ENCODE data around the gene TBC1D9. TPM values are rescaled to one million over a fixed set of nuclear protein-coding genes. Genes with fewer than 3 reads are reported as not detected.

Gene TBC1D9
- total RNA-seq, 4 donors from 2014 or later: 13.3 to 17.5 (median 15.2) TPM

DNA sequence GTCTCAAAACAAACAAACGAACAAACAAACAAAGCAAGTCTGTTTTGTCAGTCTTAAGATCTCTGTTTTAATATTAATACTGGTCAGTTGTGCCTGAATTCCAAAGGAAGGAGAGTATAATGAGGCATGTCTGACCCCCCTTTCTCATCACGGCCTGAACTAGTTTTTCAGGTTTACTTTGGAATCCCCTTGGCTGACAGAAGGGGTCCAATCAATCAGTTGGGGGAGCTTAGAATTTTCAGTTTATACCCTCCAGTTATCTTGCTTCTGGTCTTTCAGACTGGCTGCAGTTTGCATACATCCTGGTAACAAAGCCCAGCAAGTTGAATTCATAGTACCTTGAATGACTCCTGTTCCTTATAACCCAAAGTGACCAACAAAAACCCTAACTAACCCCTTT, 41.1 kb downstream of the TBC1D9 start:
- 75 to 79% methylated on average over 2 of the region's 2 CpGs for WGBS, 2 donors
- intact Hi-C loops (cut with DNase I): no loop called here
- no peaks in the 10 kb centered on the region for H3K36me3 ChIP-seq
- no peak overlapping the region for H3K4me3 ChIP-seq (replicated peaks in 1 of 3)
- H3K27me3 ChIP-seq: no peaks in the 10 kb centered on the region
- DNase-seq: no peak
- no peaks in the 10 kb centered on the region for H3K9me3 ChIP-seq
- TF ChIP-seq POLR2A (IDR thresholded peaks at IDR 0.05): no peak
- TF ChIP-seq, protein P1, sequence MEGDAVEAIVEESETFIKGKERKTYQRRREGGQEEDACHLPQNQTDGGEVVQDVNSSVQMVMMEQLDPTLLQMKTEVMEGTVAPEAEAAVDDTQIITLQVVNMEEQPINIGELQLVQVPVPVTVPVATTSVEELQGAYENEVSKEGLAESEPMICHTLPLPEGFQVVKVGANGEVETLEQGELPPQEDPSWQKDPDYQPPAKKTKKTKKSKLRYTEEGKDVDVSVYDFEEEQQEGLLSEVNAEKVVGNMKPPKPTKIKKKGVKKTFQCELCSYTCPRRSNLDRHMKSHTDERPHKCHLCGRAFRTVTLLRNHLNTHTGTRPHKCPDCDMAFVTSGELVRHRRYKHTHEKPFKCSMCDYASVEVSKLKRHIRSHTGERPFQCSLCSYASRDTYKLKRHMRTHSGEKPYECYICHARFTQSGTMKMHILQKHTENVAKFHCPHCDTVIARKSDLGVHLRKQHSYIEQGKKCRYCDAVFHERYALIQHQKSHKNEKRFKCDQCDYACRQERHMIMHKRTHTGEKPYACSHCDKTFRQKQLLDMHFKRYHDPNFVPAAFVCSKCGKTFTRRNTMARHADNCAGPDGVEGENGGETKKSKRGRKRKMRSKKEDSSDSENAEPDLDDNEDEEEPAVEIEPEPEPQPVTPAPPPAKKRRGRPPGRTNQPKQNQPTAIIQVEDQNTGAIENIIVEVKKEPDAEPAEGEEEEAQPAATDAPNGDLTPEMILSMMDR (IDR thresholded peaks at IDR 0.05): no peak
- H3K27ac ChIP-seq: no peak overlapping the region
- H3K4me1 ChIP-seq: peaks cover 0 to 6% of the 10 kb centered on the region in 2 donors

DNA sequence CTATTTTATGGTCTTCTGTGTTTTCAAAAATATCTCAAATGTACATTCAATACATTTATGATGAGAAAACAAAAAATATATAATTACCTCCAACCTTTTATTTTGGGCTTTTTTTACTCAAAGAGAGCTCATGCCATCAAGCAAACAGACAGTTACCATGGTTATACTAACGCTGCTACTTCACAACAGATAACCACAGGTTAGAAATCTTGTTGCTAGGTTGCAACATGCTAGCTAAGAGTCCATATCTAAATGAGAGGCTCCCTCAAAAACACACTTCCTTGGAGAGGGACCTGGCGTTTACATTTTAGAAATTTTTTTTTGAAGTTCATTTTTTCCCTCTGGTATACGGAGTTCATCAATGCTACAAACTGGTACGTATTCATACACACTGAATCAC, 44.3 kb downstream of the TBC1D9 start:
- no peaks in the 10 kb centered on the region for H3K4me1 ChIP-seq
- no peak for DNase-seq
- H3K27me3 ChIP-seq: no peaks in the 10 kb centered on the region
- no peaks in the 10 kb centered on the region for H3K9me3 ChIP-seq
- H3K27ac ChIP-seq: no peak overlapping the region
- 79 to 81% methylated on average over 4 of the region's 4 CpGs for WGBS, 2 donors
- H3K4me3 ChIP-seq (replicated peaks in 1 of 3): no peak overlapping the region
- TF ChIP-seq, protein P1 (IDR thresholded peaks at IDR 0.05): no peak
- TF ChIP-seq POLR2A (IDR thresholded peaks at IDR 0.05): no peak
- H3K36me3 ChIP-seq: no peaks in the 10 kb centered on the region
- intact Hi-C loops (cut with DNase I): no loop called here

DNA sequence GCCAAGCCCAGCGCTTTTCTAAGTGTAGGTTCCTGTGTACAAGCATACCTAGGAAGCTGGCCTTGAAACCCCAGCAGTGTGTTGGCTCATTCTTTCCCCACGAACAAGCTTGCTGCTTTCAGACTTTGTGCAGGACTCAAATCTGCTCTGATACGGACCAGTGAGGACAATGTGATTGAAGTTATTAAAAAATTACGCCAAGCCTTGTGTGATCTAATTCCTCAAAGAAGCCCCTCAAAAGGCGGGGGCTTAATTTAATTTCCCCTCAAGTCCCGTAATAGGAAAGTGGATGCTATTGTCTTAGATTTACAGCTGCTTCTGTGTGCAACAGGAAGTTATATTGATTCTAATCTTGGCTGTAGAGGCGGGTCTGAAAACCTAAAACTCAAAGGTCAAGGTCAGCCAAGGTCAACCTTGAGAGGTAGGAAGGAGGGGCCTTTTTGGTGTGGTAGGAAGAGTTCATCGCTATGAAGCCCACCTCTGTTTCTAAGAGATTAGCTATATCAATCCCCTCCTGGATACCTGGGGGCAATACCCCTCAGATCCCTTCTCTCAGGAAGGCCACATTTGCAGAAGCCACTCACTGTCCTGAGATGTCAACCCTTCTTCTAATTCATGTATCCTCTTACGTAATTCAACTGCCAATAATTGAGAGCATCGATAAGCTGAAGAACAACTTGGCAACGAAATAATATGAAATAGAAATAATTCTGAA, 45.1 kb downstream of the TBC1D9 start:
- Histone ChIP-seq H3K27ac (no peak overlapping the region), H3K4me3 (replicated peaks in 1 of 3) (no peak overlapping the region), H3K27me3 (no peaks in the 10 kb centered on the region), H3K36me3 (no peaks in the 10 kb centered on the region), H3K4me1 (peaks cover 0 to under 1% of the 10 kb centered on the region in 2 donors), H3K9me3 (no peaks in the 10 kb centered on the region)
- DNase-seq: no peak
- no peak for TF ChIP-seq POLR2A (IDR thresholded peaks at IDR 0.05)
- TF ChIP-seq, protein P1 (IDR thresholded peaks at IDR 0.05): no peak
- 70 to 74% methylated on average over 11 of the region's 11 CpGs for WGBS, 2 donors
- intact Hi-C loops (cut with DNase I): no loop called here

DNA sequence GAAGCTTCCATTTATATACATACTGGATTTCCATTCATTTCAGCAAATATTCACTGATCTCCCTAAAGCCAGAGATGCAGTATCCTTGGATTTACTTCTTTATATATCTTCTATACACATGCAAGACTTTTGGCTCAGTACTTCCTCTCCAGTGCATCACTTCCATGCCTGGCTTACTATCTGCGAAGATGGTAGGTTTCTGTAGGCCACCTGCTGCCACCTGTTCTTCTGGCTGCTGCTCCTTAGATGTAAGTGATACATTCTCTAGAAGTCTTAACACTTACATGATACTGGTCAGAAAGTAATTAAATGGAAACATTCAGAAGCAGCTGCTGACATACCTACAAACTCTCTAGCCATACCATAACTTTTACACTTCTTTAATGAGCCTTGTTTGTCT, 48.9 kb downstream of the TBC1D9 start:
- intact Hi-C loops (cut with DNase I): no loop called here
- Histone ChIP-seq H3K36me3 (no peaks in the 10 kb centered on the region), H3K4me1 (peaks cover 0 to 6% of the 10 kb centered on the region in 2 donors), H3K4me3 (replicated peaks in 1 of 3) (no peak overlapping the region), H3K27me3 (no peaks in the 10 kb centered on the region), H3K9me3 (no peaks in the 10 kb centered on the region), H3K27ac (no peak overlapping the region)
- TF ChIP-seq, protein P1 (IDR thresholded peaks at IDR 0.05): no peak
- no peak for TF ChIP-seq POLR2A (IDR thresholded peaks at IDR 0.05)
- WGBS, 2 donors: 97 to 100% methylated on average over 1 of the region's 1 CpG
- DNase-seq: no peak

DNA sequence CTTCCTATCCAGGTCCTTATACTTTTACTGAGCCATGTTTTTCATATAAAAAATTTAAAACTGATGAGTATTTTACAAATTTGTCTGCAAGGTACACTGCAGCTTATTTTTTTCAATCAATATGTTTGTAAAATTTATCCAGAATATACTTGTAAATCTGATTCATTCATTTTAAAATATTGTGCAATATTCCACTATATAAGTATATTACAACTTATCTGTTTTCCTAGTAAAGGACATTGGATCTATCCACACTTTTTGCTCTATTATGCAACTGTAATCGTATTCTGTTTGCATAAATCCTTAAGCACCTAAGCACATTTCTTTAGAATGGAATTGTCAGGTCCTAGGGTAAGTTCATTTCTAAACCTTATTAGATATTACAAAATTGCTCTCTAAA, 49.5 kb downstream of the TBC1D9 start:
- no peak overlapping the region for H3K4me3 ChIP-seq (replicated peaks in 1 of 3)
- H3K27ac ChIP-seq: no peak overlapping the region
- peaks cover 0 to 6% of the 10 kb centered on the region in 2 donors for H3K4me1 ChIP-seq
- H3K36me3 ChIP-seq: no peaks in the 10 kb centered on the region
- no peak for DNase-seq
- H3K27me3 ChIP-seq: no peaks in the 10 kb centered on the region
- intact Hi-C loops (cut with DNase I): no loop called here
- no peaks in the 10 kb centered on the region for H3K9me3 ChIP-seq
- WGBS, 2 donors: 90% methylated on average over 1 of the region's 1 CpG
- TF ChIP-seq, protein P1 (IDR thresholded peaks at IDR 0.05): no peak
- no peak for TF ChIP-seq POLR2A (IDR thresholded peaks at IDR 0.05)
